HuH-7.5 (cell line): Measurements from ENCODE around the gene RXRA.
"Not testable (repeated sequence)": the region's sequence is repeated elsewhere in the genome, so short reads cannot be mapped to it uniquely, and the experiment has no call there.

ENCODE experiments used
- DNase-seq: peaks from one replicate; pipeline ENCODE4 v3.0.0; 2011; ENCODE audit warnings: low spot score

The RXRA gene

DNA sequence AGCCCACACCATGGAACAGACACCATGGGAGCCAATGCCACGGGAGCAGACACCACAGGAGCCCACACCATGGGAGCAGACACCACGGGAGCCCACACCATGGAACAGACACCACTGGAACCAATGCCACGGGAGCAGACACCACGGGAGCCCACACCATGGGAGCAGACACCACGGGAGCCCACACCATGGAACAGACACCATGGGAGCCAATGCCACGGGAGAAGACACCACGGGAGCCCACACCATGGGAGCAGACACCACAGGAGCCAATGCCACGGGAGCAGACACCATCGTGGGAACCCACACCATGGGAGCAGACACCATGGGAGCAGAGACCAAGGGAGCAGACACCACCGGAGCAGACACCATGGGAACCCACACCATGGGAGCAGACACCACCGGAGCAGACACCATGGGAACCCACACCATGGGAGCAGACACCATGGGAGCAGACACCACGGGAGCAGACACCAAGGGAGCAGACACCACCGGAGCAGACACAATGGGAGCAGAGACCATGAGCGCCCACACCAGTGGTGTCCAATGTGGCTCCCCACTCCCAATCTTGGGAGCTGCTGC is 17.5 kb upstream of the RXRA start:
- DNase-seq = not testable (repeated sequence)

DNA sequence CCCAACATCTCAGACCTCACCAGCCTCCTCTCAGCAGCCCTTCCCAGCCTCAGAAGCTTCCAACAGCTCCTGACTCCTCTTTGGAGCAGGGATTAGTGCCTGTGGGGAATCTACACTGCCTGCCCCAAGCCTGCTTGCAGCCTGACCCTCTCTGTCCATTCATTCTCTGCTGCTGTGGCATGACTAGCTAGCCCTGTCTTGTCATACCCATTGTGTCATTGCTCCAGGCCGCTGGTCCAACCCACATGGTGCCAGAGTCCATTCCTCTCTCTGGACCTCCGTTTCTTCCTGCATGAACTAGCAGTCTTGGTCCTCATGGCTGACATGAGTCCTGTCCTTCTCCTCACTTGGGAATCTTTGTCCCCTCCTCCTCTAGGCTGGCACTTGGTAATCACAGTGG is 12.8 kb upstream of the RXRA start:
- DNase-seq = no peak

DNA sequence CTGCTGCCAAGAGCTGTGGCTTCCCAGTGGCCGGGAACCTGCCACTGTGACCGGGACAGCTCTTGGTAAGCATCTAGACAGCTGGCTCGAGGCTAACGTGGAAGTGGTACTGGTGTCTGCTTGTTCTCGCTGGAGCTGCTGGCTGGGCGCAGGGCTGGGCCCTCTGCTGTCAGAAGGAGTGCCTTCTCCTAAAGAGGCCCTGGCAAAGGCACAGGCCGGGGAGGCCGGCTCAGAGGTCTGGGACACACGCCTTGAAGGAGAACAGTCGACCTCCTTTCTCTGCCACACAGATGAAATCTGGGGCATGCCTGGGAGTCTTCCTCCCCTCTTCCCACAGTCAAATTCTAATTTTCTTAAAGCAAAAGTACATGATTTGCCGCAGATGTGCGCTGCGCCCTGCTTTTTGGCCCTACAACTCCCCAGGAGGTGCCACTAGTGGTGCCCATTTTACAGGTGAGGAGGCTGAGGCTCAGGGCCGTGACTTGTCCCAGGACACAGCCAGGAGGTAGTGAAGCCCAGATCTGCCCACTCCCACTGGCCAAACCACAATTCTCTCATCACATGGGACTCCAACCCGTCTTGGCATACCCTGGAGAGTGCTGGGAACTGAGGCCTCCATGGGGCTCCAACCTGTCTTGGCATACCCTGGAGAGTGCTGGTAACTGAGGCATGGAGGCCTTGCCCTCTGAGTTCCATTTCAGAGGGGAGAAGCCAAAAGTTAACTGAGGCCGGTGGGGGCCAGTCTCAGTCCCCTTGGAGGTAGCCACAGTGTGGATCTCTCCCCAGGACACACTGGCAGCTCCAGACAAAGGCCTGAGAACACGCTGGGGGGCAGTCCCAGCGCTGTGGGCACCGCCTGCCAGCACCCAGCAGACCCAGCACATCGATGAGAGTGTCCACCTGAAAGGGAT is 12.0 kb upstream of the RXRA start:
- DNase-seq = no peak

DNA sequence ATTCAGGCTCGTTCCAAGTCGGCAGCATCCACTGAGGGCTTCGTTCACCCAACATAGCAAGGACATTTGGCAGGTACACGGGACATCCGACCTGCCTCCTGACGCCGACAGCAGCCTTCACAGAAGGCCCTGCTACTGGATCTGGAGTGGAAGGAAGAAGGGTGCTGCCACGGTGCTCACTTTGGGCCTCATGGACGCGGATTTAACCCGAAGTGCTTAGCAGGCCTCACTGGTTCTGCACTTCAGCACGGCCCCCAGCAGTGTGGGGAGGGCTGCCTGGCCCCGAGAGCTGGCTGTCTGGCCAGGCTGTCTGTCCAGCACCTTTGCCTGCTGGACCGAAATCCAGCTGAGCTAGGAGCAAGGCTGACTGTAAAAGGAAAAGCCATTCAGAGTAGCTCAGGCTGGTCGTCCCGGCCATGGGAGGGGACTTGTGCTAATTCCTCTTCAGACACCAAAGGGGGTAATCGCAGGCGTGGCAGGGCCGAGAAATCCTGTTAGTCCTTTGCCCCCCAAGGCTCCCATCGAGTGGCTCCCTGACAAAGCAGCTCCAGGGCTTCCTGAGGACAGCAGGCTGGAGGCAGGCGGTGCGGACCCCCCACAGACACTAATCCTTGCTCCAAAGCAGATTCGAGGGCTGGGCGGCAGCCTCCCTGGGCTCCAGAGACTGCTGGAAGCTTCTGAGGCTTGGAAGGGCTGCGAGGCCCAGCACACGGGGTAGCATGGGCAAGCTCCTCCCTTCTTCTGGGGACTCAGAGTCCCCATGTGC is 11.1 kb upstream of the RXRA start:
- DNase-seq = no peak

DNA sequence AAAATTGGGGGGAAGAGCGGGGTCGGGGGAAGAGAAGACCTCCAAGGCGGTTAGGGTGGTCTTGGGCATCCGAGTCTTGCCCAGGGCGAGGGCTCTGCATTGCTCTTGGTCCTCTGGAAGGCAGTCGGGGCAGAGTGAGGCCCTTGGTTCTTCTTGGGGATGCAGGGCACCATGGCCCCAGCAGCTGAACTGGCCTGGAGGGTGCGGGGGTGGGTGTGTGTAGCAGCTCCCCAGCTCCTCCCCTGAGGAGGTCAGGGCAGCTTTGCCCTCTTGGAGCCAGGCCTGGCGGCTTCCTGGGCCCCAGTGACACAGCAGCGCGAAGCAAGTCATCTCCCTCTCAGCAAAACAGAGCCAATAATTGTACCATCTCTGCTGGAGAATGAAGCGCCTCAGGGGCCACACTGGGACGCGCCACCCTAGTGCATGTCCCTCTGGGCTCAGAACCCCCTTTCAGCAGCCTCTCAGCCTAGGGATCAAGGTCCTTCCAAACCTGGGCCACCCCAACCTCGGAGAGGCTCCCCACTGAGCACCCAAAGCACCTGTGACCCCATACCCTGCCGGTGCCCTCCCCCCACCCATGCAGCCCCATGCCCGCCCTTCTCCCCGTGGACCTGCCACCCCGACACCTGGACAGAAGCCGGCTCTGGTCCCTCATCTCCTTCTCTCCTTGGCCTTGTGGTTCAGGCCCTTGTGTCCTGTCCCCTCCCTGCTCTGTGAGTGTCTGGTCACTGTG is 10.4 kb upstream of the RXRA start:
- DNase-seq = no peak

DNA sequence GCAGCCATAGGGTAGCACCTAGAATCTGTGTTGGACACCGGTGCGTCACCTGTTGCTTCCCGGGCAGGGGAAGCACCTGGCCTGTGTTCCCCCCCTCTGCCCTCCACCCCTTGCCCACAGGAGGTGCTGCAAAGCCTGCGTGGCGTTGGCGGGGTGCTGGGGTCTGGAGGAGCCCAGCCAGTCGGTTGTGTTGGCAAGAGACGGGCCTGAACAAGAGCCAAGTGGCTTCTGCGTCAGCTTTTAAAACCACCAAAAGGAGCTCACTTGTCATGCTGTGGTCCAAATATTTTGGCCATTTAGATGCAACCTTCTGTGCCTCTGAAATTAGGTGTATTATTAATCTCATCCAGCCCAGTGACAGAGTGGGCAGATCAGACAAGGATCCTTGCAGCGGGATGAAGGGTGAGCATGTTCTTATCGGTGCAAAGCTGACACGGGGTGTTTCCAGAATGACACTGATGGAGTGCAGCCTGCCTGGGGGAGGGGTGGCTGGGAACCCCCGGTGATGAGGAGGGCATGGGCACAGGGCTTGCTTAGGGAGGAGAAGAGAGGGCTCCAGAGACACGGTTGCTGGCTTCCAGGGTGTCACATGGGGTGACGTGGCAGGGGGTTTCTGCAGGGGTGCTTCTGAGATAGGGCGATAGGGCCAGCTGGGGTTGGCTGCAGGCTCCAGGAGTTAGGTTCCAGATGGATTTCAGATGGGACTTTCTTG is 9.7 kb upstream of the RXRA start:
- DNase-seq = no peak

DNA sequence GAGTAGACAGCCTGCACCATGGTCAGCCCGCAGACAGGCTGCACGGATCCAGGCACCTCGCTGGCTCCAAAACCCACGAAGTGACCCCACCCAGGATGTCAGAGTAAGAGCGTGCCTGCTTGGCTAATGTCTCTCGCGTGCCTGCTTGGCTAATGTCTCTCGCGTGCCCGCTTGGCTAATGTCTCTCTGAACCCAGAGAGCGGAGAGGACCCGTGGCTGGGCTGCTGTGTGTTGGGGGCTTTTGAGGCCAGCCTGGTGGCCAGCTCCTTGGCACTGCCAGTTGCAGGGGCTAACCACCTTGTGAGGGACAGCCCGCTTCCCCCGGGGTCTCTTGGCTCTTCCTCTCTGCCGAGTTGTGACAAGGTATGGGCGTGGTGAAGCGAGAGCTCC is 8.9 kb upstream of the RXRA start:
- DNase-seq = no peak

DNA sequence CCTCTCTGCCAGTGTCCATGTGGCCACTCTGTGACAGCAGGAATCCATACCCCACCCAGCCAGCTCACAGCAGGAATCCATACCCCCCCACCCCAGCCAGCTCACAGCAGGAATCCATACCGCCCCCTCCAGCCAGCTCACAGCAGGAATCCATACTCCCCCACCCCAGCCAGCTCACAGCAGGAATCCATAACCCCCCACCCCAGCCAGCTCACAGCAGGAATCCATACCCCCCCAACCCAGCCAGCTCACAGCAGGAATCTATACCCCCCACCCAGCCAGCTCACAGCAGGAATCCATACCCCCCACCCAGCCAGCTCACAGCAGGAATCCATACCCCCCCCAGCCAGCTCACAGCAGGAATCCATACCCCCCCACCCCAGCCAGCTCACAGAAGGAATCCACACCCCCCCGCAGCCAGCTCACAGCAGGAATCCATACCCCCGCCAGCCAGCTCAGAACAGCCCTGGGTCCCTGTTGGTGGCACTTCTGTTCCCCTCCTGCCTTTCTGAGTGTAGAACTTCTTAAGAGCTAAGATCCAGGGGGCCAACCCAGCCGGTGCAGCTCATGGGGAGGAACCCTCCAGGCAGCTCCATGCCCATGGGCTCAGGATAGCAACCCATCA is 8.4 kb upstream of the RXRA start:
- no peak for DNase-seq

DNA sequence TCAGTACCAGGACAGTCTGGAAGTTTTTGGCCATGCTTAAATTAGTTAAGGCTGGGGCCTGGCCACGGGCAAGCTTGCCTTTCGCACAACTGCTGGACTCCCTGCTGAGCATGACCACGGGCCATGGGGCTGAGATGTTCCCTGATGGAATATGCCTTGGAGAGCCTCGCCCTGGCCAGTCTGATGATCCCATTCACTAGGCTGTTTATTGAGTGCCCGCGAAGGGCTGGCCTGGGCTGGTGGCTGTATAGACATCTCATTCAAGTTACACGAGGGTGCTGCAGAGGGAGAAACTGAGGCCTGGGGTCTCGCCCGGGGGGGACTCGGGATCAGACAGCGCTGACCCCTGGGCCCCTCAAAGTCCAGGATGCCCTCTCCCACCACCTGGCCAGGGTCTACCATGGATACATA is 7.8 kb upstream of the RXRA start:
- no peak for DNase-seq

DNA sequence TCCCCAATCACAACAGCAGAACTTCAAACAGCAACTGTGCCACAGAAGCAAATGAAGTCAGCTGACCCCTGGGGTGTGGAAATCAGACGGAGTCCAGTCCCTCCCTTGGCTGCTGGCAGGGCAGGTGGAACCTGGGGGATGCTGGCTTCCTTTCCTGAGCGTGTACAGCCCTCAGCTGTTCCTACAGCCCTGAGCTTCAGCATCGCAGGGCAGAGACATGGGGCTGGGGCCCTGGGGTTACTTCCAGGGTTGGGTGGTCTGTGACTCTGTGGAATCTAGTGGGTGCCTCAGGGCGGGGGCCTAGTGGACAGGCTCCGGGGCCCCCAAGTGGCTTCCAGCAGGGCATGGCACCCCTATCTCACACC is 7.3 kb upstream of the RXRA start:
- no peak for DNase-seq

DNA sequence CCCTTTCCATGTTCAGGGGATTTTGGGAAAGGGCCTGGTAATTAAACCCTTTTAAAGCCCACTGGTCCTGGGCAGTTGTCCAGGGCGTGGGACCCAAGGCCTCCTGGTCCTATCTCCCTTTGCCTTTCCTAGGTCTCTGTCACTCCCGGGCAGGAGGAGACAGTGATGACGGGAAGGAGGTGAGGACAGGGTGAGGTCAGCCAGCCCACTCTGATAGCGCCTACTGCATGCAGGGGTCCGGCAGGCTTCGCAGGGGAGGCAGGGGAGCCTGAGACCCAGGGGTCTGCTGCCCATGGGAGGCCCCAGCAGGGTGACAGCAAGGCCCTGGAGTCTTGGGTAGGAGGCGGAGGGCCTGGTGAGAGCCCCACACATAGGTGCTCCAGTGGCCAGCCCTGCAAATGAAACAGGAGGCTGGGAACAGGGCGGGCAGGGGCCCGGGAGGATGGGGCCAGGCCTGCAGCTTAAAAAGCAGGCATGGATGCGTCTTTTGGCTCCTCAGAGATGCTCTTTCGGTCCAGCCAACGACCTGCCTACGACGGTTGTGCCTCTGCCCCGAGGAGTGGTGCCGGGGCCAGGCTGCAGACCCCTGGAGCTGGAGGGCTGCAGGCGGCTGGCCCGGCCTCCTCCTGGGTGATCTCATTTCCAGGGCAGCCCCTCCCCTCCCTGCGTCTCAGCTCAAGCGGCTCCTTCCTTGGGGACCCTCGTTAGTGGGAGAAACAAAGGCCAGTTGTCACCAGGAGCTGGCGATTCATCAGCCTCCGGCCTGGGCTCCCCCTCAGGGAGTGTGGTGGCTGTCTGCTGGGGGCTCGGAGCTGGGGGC is 6.7 kb upstream of the RXRA start:
- DNase-seq = no peak

DNA sequence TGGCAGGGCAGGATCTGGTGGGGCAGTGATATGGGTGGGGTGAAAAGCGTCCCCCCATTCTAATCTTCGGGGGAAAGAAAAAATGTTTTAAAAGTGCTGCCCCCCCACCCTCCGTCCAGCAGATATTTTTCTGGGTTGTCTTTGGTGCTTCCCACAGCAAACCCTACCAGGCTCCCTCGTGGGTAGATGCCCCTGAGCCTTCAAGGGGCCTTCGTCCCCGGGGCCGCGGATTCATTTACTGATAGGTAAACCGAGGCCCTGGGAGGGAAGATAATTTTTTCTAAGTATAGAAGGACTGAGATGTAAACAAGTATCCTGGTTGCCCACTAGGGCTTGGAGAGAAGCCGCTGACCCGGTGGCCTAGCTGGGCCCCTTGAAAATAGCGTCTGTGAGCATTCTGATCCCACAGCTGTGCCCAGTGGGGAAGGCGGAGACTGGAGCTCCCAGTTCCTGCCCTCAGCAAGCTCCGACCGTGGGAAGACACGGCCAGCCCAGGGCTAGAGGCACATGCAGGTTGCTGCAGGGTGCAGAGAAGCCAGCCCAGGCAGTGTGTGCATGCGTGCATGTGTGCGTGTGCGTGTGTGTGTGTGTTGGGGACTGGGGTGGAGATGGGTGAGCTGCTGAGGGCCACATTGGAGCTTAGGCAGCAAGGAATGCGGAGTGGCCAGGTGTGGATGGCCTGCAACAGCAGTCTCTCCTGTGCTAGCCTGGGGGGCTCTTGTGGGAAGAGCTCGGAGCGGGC is 6.0 kb upstream of the RXRA start:
- no peak for DNase-seq

DNA sequence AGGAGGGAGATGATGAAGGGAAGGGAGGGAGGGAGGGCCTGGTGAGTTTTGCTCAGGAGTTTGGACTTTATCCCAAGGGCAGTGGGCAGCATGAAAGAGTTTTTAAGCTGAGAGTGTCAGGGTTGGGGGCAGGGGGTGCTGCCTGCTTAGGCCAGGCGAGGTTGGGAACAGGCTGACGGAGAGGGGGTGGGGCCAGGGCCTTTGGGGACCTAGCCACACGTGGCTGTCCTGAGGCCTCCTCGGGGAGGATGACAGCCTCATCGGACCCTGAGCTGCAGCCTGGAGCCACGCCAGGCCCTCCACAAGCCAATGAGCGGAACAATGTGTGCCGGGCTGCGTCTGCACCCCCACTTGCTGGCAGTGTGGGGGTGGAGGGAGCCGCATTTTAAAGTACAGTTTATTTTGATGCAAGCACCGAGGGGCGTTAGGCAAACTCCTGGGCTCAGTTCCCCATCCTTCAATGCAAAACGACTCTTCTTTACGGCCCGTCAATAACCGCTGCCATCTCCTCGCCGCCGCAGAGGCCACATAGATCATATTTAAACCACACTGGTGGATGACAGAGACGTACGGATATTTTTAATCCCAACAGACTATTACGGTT is 5.3 kb upstream of the RXRA start:
- no peak for DNase-seq

DNA sequence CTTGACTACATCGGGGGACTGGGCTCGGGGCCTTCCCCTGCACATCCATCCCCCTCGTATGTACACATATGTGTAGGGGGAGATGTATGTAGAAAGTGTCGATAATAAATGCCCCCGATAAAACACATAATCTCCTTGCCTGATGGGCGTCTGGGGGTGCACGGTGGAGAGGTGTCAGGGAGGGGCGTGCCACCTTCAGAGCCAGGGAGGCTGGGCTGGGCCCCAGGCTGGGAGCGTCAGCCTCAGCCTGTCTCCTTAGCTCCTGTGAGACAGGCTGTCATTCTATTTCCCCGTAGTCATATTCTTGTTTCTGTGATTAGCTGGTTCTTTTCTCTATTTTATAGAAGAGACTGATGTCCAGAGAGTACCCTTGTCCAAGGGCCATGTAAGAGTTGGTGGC is 4.7 kb upstream of the RXRA start:
- no peak for DNase-seq

DNA sequence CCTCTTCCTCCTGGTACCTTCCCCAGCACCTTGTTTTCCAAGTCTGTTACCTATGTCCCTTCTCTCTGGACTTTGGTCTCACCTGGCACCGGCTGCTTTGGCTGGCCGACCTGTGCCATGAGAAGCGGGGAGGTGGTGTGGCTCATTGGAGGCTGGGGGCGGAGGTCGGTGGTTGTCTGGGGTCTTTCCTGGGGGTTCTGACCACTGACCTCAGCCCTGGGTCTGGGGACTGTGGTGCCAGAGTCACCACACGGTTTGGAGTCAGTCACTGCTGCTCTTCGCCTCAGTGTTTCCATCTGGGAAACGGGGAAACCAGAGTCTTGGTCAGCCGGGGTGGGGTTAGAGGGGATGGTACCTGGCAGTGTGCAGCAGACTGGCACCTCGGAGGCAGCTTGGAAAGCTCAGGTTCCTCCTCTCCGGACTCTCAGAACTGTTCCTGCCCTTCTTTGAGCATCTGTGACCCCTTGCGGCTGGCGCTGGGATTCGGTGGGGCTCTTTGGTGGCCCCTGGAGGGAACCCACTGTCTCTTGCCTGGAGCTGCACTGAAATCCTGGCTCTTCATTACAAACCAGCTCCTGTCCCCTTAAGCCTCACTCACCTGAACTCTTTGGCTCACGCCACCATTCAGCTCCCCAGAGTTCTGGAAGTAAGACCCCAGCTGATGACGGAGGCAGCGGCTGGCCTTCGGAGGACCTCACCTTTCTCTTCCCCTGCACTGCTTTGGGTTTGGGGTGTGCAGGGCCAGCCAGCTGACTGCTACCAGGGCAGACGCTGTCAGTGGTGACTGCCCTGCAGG is 4.1 kb upstream of the RXRA start:
- no peak for DNase-seq

DNA sequence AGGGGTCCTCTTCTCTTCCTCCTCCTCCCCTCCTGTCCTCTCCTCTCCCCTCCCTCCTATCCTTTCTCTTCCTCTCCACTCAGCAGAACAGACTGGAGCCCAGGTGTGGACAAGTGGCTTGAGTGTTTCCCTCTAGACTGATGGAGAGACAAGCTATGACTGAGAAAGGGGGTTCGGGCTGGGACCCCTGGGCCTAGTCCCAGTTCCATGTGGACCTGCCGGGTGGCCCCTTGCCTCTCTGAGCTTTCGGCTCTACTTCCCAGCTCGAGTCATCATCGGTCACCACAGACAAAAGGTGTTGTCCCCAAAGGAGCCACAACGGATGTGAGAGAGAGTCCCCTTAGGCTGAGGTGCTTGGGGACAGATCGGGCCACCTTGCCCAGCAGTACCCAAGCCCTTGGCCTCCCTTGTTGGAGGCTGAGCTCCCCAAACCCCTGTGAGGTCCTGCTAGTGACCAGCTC is 3.4 kb upstream of the RXRA start:
- DNase-seq = no peak

DNA sequence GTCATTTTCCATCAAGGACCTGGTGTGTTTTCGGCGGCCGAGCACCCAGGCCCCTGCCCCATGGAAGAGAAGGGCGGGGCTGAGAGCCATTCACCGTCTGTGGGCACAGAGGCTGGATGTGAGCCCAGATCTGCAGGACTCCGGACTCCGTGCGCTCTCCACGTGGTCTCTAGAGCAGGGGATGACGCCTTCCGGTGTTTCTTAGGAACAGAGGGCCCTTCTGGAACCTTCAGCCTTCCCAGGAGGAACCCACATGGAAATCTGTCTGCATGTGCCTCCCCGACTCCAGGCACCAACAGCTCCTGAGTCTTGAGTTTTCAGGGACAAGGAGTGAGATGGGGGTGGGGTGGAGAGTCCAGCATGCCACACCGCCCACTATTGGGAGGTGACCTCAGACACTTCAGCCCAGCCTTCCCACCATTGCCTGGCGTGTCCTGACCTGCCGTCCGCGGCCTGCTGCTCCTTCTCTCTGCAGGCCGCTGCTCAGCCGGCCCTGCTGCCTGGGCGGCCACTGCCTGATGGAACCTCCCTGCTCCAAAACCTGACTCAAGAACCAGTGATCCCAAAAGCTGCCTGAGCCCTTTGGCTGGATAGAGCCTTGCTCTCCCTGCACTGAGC is 2.4 kb upstream of the RXRA start:
- DNase-seq = no peak
